ENCODE data around the gene NIPA2.

Gene NIPA2

GRCh38 chr15:22887157-22887951 lies 48.9 kb downstream of the NIPA2 start:
- Histone ChIP-seq H3K27me3 (ENCODE audit: insufficient read depth, low read length) (no peaks in the 10 kb centered on the region), H3K79me2 (ENCODE audit: control insufficient read depth, insufficient read depth, low read length, unreplicated experiment) (no peaks in the 10 kb centered on the region), H3K4me1 (ENCODE audit: control insufficient read depth, insufficient read depth, low read length, unreplicated experiment) (peaks cover 19% of the 10 kb centered on the region), H2AFZ (ENCODE audit: low read length, unreplicated experiment) (no peak overlapping the region), H3K36me3 (ENCODE audit: insufficient read depth, low read length) (peaks cover 4% of the 10 kb centered on the region; the same call in 1 of the 2 replicates), H3K27ac (ENCODE audit: low read depth, low read length) (peak overlapping the region; percentile 89), H3K4me3 (ENCODE audit: low read depth, low read length) (peak overlapping the region; percentile 20; the same call in 1 of the 2 replicates)

GRCh38 chr15:22888120-22888859 lies 49.8 kb downstream of the NIPA2 start:
- Histone ChIP-seq H3K4me3 (ENCODE audit: low read depth, low read length) (peak overlapping the region; percentile 20; the same call in 1 of the 2 replicates), H3K36me3 (ENCODE audit: insufficient read depth, low read length) (0 out of 2 replicates have a peak, but pooled peaks cover 3% of the 10 kb centered on the region), H2AFZ (ENCODE audit: low read length, unreplicated experiment) (no peak overlapping the region), H3K79me2 (ENCODE audit: control insufficient read depth, insufficient read depth, low read length, unreplicated experiment) (no peaks in the 10 kb centered on the region), H3K4me1 (ENCODE audit: control insufficient read depth, insufficient read depth, low read length, unreplicated experiment) (peaks cover 19% of the 10 kb centered on the region), H3K27ac (ENCODE audit: low read depth, low read length) (peak overlapping the region; percentile 89), H3K27me3 (ENCODE audit: insufficient read depth, low read length) (no peaks in the 10 kb centered on the region)

- H3K79me2 ChIP-seq (ENCODE audit: control insufficient read depth, insufficient read depth, low read length, unreplicated experiment) = no peaks in the 10 kb centered on the region
- H3K27ac ChIP-seq (ENCODE audit: low read depth, low read length) = peak overlapping the region; percentile 89
- H3K4me1 ChIP-seq (ENCODE audit: control insufficient read depth, insufficient read depth, low read length, unreplicated experiment) = peaks cover 19% of the 10 kb centered on the region
- no peak overlapping the region for H3K4me3 ChIP-seq (ENCODE audit: low read depth, low read length)
- no peaks in the 10 kb centered on the region for H3K27me3 ChIP-seq (ENCODE audit: insufficient read depth, low read length)
- H3K36me3 ChIP-seq (ENCODE audit: insufficient read depth, low read length) = 0 out of 2 replicates have a peak, but pooled peaks cover 4% of the 10 kb centered on the region
- H2AFZ ChIP-seq (ENCODE audit: low read length, unreplicated experiment) = no peak overlapping the region
Measured at GRCh38 chr15:22889146-22889818, 50.8 kb downstream of the NIPA2 start.

- H3K4me3 ChIP-seq (ENCODE audit: low read depth, low read length) = no peak overlapping the region
- peaks cover 19% of the 10 kb centered on the region for H3K4me1 ChIP-seq (ENCODE audit: control insufficient read depth, insufficient read depth, low read length, unreplicated experiment)
- H3K79me2 ChIP-seq (ENCODE audit: control insufficient read depth, insufficient read depth, low read length, unreplicated experiment) = no peaks in the 10 kb centered on the region
- H3K36me3 ChIP-seq (ENCODE audit: insufficient read depth, low read length) = 0 out of 2 replicates have a peak, but pooled peaks cover 4% of the 10 kb centered on the region
- H3K27me3 ChIP-seq (ENCODE audit: insufficient read depth, low read length) = no peaks in the 10 kb centered on the region
- H3K27ac ChIP-seq (ENCODE audit: low read depth, low read length) = no peak overlapping the region
- no peak overlapping the region for H2AFZ ChIP-seq (ENCODE audit: low read length, unreplicated experiment)
Measured at GRCh38 chr15:22890296-22890695, 51.8 kb downstream of the NIPA2 start.

GRCh38 chr15:22891426-22892210 lies 53.2 kb downstream of the NIPA2 start:
- 0 out of 2 replicates have a peak, but pooled peaks cover 8% of the 10 kb centered on the region for H3K36me3 ChIP-seq (ENCODE audit: insufficient read depth, low read length)

GRCh38 chr15:22892333-22892732 lies 53.9 kb downstream of the NIPA2 start:
- Histone ChIP-seq H2AFZ (ENCODE audit: low read length, unreplicated experiment) (no peak overlapping the region), H3K36me3 (ENCODE audit: insufficient read depth, low read length) (0 out of 2 replicates have a peak, but pooled peaks cover 8% of the 10 kb centered on the region), H3K79me2 (ENCODE audit: control insufficient read depth, insufficient read depth, low read length, unreplicated experiment) (no peaks in the 10 kb centered on the region), H3K4me1 (ENCODE audit: control insufficient read depth, insufficient read depth, low read length, unreplicated experiment) (peaks cover 20% of the 10 kb centered on the region), H3K27me3 (ENCODE audit: insufficient read depth, low read length) (no peaks in the 10 kb centered on the region), H3K4me3 (ENCODE audit: low read depth, low read length) (no peak overlapping the region), H3K27ac (ENCODE audit: low read depth, low read length) (no peak overlapping the region)

More at GRCh38 chr15:22891426-22892210, 53.2 kb downstream of the NIPA2 start:
- no peaks in the 10 kb centered on the region for H3K27me3 ChIP-seq (ENCODE audit: insufficient read depth, low read length)
- no peak overlapping the region for H3K4me3 ChIP-seq (ENCODE audit: low read depth, low read length)
- no peaks in the 10 kb centered on the region for H3K79me2 ChIP-seq (ENCODE audit: control insufficient read depth, insufficient read depth, low read length, unreplicated experiment)
- H3K4me1 ChIP-seq (ENCODE audit: control insufficient read depth, insufficient read depth, low read length, unreplicated experiment) = peaks cover 26% of the 10 kb centered on the region
- H3K27ac ChIP-seq (ENCODE audit: low read depth, low read length) = no peak overlapping the region
- H2AFZ ChIP-seq (ENCODE audit: low read length, unreplicated experiment) = no peak overlapping the region

GRCh38 chr15:22893081-22893480 lies 54.6 kb downstream of the NIPA2 start:
- Histone ChIP-seq H2AFZ (ENCODE audit: low read length, unreplicated experiment) (no peak overlapping the region), H3K36me3 (ENCODE audit: insufficient read depth, low read length) (0 out of 2 replicates have a peak, but pooled peaks cover 8% of the 10 kb centered on the region), H3K27me3 (ENCODE audit: insufficient read depth, low read length) (no peaks in the 10 kb centered on the region), H3K79me2 (ENCODE audit: control insufficient read depth, insufficient read depth, low read length, unreplicated experiment) (no peaks in the 10 kb centered on the region), H3K4me1 (ENCODE audit: control insufficient read depth, insufficient read depth, low read length, unreplicated experiment) (peaks cover 14% of the 10 kb centered on the region), H3K4me3 (ENCODE audit: low read depth, low read length) (no peak overlapping the region), H3K27ac (ENCODE audit: low read depth, low read length) (no peak overlapping the region)

- no peaks in the 10 kb centered on the region for H3K79me2 ChIP-seq (ENCODE audit: control insufficient read depth, insufficient read depth, low read length, unreplicated experiment)
- no peak overlapping the region for H3K4me3 ChIP-seq (ENCODE audit: low read depth, low read length)
- H3K36me3 ChIP-seq (ENCODE audit: insufficient read depth, low read length) = 0 out of 2 replicates have a peak, but pooled peaks cover 8% of the 10 kb centered on the region
- peaks cover 7% of the 10 kb centered on the region for H3K4me1 ChIP-seq (ENCODE audit: control insufficient read depth, insufficient read depth, low read length, unreplicated experiment)
- H3K27me3 ChIP-seq (ENCODE audit: insufficient read depth, low read length) = no peaks in the 10 kb centered on the region
- H2AFZ ChIP-seq (ENCODE audit: low read length, unreplicated experiment) = no peak overlapping the region
- no peak overlapping the region for H3K27ac ChIP-seq (ENCODE audit: low read depth, low read length)
Measured at GRCh38 chr15:22893881-22894280, 55.4 kb downstream of the NIPA2 start.

- no peak overlapping the region for H3K27ac ChIP-seq (ENCODE audit: low read depth, low read length)
- H2AFZ ChIP-seq (ENCODE audit: low read length, unreplicated experiment) = no peak overlapping the region
- 0 out of 2 replicates have a peak, but pooled peaks cover 8% of the 10 kb centered on the region for H3K36me3 ChIP-seq (ENCODE audit: insufficient read depth, low read length)
Measured at GRCh38 chr15:22895465-22896190, 57.2 kb downstream of the NIPA2 start.

More at GRCh38 chr15:22895465-22896190, 57.2 kb downstream of the NIPA2 start:
- Histone ChIP-seq H3K4me3 (ENCODE audit: low read depth, low read length) (no peak overlapping the region), H3K27me3 (ENCODE audit: insufficient read depth, low read length) (no peaks in the 10 kb centered on the region), H3K79me2 (ENCODE audit: control insufficient read depth, insufficient read depth, low read length, unreplicated experiment) (no peaks in the 10 kb centered on the region), H3K4me1 (ENCODE audit: control insufficient read depth, insufficient read depth, low read length, unreplicated experiment) (peaks cover 7% of the 10 kb centered on the region)

Measured in ACC112 (cell line).